CD4-positive, alpha-beta T cell treated with Interleukin-17A for 4 hours (primary cell): Measurements from ENCODE around the gene ASIC2.

ENCODE experiments used
- DNase-seq: peaks from one replicate; pipeline ENCODE4 v3.0.0-alpha.2; 2020; ENCODE audit warnings: mixed read lengths

Gene ASIC2

DNA sequence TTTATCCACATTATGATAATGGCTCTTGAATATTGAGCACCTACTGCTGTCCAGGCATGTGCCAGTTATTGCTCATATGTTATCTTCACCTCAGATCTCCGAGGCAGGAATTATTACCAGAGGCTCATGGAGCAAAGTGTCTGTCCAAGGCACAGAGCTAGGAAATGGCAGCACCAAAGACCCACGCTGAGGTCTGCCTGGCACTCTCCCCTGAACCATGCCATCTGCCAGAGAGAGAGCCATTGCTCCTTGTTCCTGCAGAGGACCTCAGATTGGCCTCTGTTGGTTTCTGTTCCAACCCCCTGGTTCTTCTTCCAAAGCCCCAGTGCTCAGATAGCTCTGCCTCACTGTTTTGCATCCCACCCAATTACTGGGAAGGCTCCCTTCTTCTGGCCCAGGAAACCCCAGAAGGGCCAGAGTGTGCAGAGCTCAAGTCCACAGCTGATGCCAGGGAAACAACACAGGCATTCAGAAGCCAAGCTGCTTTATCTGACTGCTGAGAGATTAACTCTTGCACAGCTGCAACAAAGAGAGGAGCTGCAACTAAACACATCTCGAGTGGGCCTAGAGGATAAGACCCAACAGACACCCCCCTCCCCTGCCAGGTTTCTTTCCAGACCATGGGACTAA lies 5.9 kb downstream of the ASIC2 start:
- no peak for DNase-seq

- no peak for DNase-seq
These were observed 7.7 kb downstream of the ASIC2 start for GRCh38 chr17:33285413-33285812.

- no peak for DNase-seq
These were observed 9.1 kb downstream of the ASIC2 start for GRCh38 chr17:33284022-33284421.

DNA sequence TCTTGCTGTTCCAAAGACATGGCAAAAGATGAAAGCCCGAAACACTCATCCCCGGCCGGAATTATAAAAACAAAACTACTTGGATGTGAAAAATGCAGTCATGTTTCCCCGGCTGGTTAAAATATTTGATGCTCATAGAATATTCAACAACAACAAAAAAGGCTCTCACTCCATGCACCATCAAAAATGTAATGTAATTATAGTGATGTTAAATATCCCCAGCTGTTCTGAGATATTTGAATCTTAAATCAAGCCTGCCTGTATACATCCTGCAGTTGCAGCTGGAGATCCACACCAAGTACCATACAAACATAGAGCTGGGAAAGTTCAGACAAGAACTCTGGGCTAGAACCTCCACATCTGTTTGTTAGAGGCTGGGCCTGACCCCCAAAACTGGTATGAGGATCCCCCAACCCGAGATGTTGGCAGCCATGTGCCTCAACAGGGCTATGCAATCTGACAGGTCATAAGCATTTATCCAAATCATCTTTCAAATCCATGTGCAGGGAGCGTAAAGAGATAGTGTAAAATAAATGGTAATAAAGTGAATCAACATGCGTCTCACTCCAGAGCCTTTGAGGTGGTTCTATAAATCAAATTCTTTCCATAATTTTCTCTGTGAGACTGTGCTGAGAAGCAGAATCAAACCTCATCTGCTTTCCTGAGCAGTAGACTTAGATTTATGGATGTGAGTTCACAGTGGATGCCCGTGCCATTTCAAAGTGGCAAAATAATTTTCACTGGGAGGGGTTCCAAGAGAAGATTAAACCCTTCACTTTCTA lies 12.7 kb downstream of the ASIC2 start:
- no peak for DNase-seq

- DNase-seq, result no peak
These were observed 15.5 kb downstream of the ASIC2 start for GRCh38 chr17:33277436-33278100.

GRCh38 chr17:33273743-33274410 lies 19.2 kb downstream of the ASIC2 start:
- no peak for DNase-seq

DNA sequence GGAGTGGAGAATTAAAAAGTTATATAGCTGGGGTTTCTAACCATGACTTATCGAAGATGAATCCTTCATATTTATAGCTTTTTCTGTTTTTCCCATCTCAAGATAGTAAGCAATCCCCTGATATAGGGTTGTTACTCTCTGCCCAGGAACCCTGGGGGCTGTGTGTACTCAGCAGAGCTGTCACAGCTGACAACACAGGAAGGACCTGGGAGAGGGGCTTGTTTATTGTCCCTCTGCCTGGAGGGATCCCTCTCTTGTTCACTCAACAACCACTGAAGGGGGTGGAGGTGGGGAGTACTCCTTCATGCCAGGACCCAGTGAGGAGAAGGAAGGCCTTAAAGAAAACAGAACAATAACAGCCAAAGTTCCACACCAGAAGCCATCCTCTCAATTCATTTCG lies 19.8 kb downstream of the ASIC2 start:
- DNase-seq, result no peak

DNA sequence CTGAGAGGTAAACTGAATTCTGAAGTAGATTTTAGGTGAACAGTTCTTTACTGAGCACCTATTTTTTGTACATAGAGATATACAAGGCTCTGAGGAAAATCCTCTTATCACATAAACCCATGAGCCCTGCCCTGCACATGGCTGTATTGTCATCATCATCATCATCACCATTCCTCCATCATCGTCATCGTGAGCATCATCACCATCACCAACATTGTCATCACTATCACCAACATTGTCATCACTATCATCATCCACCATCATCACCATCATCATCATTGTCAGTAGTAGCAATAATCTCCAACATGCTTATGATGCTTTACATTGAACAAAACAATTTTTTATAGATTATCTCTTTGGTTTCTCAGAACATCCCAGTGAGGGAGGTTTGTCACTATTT lies 20.7 kb downstream of the ASIC2 start:
- DNase-seq, result no peak

- no peak for DNase-seq
These were observed 23.6 kb downstream of the ASIC2 start for GRCh38 chr17:33269337-33270060.

DNA sequence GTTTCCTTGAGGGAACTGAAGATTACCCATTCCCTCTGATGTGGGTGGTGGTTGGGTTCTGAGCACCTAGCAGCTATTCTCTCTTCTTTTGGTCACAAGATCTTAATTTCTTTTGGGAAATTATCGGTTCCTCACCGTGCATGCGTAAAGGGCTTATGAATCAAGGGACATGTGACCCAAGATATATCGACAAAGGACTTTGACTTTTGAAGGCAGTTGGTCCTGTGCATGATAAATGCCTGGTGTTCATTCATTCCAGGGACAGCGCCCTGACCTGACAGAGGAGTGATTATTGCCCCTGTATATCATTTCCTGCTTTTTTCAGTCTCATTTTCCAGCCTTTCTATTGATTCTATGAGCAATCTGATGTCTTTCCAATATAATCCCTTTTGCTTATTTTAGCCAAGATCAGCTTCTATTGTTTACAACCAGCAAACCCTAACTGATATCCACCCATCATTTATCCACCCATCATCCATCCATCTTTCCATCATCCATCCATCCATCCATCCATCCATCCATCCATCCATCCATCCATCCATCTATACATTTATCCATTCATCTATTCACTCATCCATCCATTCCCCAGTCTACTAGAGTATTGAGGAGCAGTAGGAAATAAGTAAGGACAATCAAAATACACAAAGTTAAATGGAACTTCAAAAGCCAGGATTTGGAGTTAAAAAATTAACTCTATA lies 25.1 kb downstream of the ASIC2 start:
- DNase-seq, result no peak

GRCh38 chr17:33267271-33267790 lies 25.8 kb downstream of the ASIC2 start:
- DNase-seq, result no peak

DNA sequence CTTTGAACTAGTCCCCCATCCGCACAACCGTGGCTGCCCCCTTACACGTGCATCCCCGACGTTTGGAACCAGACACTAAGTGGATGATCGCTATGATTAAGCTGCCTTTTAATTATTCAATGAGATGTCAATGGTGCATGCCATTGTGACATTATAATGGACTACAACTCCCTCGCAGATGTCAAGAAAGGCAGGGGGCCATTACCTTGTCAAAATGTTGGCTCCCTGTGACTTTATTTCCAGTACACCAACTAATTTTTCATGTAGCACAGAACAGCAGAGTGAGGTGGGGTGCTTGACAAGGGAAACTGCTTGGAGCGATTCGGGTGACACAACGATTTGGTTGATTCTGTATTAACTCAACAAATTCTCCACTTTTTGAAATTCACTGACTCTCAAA lies 26.5 kb downstream of the ASIC2 start:
- DNase-seq, result no peak

- DNase-seq, result no peak
These were observed 27.0 kb downstream of the ASIC2 start for GRCh38 chr17:33266116-33266515.

DNA sequence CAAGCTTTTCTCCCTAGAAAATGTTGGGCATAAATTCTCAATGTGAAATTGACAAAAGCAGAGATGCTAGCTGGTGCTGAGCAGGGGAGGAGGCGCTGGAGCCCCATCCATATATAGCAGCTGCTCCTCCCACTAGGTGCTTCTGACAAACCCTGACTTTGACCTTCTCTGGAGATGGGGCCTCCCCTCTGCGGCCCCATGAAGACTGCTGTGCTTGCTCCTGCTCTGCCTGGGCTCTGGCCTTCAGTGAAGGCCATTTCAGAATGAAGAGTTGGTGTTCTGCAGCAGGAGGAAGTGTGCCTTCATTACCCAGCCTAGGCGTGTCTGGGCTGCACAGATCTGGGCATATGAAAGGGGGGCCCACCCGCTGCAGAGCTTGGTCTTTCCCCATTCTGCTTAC lies 29.7 kb downstream of the ASIC2 start:
- no peak for DNase-seq

GRCh38 chr17:33262266-33263123 lies 30.6 kb downstream of the ASIC2 start:
- no peak for DNase-seq

DNA sequence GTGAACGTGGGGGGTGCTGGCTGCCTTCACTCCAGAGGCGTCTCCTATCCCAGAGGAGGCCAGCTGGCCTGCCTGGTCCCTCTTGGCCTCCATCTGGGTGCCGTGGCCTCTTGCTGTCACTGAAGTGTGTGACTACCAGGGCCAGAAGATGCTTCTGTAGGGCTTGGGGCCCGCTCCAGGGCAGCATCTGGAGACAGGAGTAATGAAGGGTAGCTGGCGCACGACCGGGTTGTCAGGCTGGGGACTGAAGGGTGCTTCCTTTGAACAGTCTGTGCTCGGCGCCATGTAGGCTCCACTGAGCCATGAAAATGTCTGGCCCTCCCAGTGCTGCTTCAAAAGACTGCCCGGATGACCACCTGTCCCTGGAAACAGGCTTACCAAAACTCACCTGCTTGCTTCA lies 31.3 kb downstream of the ASIC2 start:
- DNase-seq, result no peak

GRCh38 chr17:33260638-33261037 lies 32.5 kb downstream of the ASIC2 start:
- no peak for DNase-seq

- DNase-seq, result no peak
These were observed 34.8 kb downstream of the ASIC2 start for GRCh38 chr17:33258296-33258695.

- no peak for DNase-seq
These were observed 47.9 kb downstream of the ASIC2 start for GRCh38 chr17:33245183-33245582.

GRCh38 chr17:33243732-33244131 lies 49.4 kb downstream of the ASIC2 start:
- no peak for DNase-seq
